ENCODE measurements around the gene CAVIN4. TPM values are rescaled to one million over a fixed set of nuclear protein-coding genes. Genes with fewer than 3 reads are reported as not detected.

Gene CAVIN4
- total RNA-seq, 1 experiment from 2014 or later, result 7.1 TPM

DNA sequence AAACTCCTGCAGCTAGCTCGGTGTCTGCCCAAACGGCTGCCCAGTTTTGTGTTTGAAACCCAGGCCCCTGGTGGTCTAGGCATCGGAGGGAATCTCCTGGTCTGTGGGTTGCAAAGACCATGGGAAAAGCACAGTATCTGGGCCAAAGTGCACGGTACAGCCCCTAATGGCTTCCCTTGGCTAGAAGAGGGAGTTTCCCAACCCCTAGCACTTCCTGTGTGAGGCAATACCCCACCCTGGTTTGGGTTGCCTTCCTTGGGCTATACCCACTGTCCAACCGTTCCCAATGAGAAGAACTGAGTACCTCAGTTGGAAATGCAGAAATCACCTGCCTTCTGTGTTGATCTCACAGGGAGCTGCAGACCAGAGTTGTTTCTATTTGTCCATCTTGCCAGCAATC, 41.8 kb downstream of the CAVIN4 start (continued):
- TF ChIP-seq, protein P1, sequence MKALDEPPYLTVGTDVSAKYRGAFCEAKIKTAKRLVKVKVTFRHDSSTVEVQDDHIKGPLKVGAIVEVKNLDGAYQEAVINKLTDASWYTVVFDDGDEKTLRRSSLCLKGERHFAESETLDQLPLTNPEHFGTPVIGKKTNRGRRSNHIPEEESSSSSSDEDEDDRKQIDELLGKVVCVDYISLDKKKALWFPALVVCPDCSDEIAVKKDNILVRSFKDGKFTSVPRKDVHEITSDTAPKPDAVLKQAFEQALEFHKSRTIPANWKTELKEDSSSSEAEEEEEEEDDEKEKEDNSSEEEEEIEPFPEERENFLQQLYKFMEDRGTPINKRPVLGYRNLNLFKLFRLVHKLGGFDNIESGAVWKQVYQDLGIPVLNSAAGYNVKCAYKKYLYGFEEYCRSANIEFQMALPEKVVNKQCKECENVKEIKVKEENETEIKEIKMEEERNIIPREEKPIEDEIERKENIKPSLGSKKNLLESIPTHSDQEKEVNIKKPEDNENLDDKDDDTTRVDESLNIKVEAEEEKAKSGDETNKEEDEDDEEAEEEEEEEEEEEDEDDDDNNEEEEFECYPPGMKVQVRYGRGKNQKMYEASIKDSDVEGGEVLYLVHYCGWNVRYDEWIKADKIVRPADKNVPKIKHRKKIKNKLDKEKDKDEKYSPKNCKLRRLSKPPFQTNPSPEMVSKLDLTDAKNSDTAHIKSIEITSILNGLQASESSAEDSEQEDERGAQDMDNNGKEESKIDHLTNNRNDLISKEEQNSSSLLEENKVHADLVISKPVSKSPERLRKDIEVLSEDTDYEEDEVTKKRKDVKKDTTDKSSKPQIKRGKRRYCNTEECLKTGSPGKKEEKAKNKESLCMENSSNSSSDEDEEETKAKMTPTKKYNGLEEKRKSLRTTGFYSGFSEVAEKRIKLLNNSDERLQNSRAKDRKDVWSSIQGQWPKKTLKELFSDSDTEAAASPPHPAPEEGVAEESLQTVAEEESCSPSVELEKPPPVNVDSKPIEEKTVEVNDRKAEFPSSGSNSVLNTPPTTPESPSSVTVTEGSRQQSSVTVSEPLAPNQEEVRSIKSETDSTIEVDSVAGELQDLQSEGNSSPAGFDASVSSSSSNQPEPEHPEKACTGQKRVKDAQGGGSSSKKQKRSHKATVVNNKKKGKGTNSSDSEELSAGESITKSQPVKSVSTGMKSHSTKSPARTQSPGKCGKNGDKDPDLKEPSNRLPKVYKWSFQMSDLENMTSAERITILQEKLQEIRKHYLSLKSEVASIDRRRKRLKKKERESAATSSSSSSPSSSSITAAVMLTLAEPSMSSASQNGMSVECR (CRISPR knock-in tag; IDR thresholded peaks at IDR 0.05; ENCODE audit: borderline replicate concordance), result no peak

DNA sequence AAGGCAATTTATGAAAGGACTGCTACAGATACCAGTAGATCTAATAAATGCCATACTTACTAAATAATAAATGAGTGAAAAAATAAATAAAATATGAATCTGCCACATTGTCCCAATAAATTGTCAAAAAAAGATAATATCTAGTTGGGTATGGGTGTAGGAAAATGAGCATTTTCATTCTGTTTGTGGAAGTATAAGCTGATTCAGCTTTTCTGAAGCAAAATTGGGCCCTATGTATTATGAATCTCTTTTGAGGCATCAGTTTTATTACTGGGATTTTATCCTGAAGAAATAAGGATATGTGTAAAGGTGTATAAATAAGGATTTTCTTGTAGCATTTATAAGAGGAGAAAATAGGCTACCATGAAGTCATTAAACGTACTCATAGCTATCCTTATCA, 46.1 kb downstream of the CAVIN4 start:
- H3K9me3 Mint-ChIP-seq, result peaks cover 6% of the 10 kb centered on the region
- no peaks in the 10 kb centered on the region for H3K36me3 Mint-ChIP-seq
- POLR2A ChIA-PET, result no interaction called here
- TF ChIP-seq, protein P2, sequence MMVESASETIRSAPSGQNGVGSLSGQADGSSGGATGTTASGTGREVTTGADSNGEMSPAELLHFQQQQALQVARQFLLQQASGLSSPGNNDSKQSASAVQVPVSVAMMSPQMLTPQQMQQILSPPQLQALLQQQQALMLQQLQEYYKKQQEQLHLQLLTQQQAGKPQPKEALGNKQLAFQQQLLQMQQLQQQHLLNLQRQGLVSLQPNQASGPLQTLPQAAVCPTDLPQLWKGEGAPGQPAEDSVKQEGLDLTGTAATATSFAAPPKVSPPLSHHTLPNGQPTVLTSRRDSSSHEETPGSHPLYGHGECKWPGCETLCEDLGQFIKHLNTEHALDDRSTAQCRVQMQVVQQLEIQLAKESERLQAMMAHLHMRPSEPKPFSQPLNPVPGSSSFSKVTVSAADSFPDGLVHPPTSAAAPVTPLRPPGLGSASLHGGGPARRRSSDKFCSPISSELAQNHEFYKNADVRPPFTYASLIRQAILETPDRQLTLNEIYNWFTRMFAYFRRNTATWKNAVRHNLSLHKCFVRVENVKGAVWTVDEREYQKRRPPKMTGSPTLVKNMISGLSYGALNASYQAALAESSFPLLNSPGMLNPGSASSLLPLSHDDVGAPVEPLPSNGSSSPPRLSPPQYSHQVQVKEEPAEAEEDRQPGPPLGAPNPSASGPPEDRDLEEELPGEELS (CRISPR knock-in tag; IDR thresholded peaks at IDR 0.05), result no peak
- CTCF ChIA-PET, result interaction anchor here (0.9 kb wide), 1 partner anchor 22 kb away, joined by 3 read pairs; no protein-coding TSS in a partner anchor
- no peaks in the 10 kb centered on the region for H3K27me3 Mint-ChIP-seq (ENCODE audit: low read depth)
- ATAC-seq, result no peak
- DNase-seq (ENCODE audit: low spot score), result no peak
- H3K4me3 Mint-ChIP-seq, result no peak overlapping the region
- H3K4me1 Mint-ChIP-seq, result no peaks in the 10 kb centered on the region
- H3K27ac Mint-ChIP-seq, result no peak overlapping the region

DNA sequence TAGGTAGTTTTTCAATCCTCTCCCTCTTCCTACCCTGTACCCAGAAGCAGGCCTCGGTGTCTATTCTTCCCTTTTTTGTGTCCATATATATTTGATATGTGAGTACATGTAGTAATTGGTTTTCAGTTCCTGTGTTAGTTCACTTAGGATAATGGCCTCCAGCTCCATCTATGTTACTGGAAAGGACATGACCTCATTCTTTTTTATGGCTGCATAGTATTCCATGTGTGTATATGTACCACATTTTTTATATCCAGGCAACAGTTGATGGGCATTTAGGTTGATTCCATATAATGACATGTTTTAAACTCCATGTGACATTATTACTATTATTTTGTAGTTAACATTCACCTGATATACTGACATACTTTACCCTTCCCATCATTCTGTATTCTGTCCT, 49.1 kb downstream of the CAVIN4 start:
- H3K4me3 Mint-ChIP-seq, result no peak overlapping the region
- DNase-seq (ENCODE audit: low spot score), result no peak
- H3K27ac Mint-ChIP-seq, result no peak overlapping the region
- ChIA-PET CTCF (no interaction called here), POLR2A (no interaction called here)
- H3K9me3 Mint-ChIP-seq, result peaks cover 6% of the 10 kb centered on the region
- no peaks in the 10 kb centered on the region for H3K27me3 Mint-ChIP-seq (ENCODE audit: low read depth)
- no peak for ATAC-seq
- 0 out of 2 replicates have a peak, but pooled peaks cover 2% of the 10 kb centered on the region for H3K4me1 Mint-ChIP-seq
- H3K36me3 Mint-ChIP-seq, result no peaks in the 10 kb centered on the region
- TF ChIP-seq GABPB1 (CRISPR knock-in tag; IDR thresholded peaks at IDR 0.05) (no peak), ZNF671 (CRISPR knock-in tag; IDR thresholded peaks at IDR 0.05) (no peak), FOXP1 (CRISPR knock-in tag; IDR thresholded peaks at IDR 0.05; ENCODE audit: borderline replicate concordance) (no peak), SMAD4 (CRISPR knock-in tag; IDR thresholded peaks at IDR 0.05) (no peak), JUN (CRISPR knock-in tag; IDR thresholded peaks at IDR 0.05) (no peak), SOX15 (CRISPR knock-in tag; IDR thresholded peaks at IDR 0.05) (no peak), NFYB (CRISPR knock-in tag; conservative IDR thresholded peaks at IDR 0.05; ENCODE audit: low read depth) (no peak), ZNF121 (CRISPR knock-in tag; IDR thresholded peaks at IDR 0.05) (no peak), IRF2 (CRISPR knock-in tag; IDR thresholded peaks at IDR 0.05; ENCODE audit: borderline replicate concordance, low read depth) (no peak), ZNF423 (CRISPR knock-in tag; IDR thresholded peaks at IDR 0.05) (no peak), ZNF219 (CRISPR knock-in tag; IDR thresholded peaks at IDR 0.05; ENCODE audit: borderline replicate concordance) (no peak)
- TF ChIP-seq, protein P3, sequence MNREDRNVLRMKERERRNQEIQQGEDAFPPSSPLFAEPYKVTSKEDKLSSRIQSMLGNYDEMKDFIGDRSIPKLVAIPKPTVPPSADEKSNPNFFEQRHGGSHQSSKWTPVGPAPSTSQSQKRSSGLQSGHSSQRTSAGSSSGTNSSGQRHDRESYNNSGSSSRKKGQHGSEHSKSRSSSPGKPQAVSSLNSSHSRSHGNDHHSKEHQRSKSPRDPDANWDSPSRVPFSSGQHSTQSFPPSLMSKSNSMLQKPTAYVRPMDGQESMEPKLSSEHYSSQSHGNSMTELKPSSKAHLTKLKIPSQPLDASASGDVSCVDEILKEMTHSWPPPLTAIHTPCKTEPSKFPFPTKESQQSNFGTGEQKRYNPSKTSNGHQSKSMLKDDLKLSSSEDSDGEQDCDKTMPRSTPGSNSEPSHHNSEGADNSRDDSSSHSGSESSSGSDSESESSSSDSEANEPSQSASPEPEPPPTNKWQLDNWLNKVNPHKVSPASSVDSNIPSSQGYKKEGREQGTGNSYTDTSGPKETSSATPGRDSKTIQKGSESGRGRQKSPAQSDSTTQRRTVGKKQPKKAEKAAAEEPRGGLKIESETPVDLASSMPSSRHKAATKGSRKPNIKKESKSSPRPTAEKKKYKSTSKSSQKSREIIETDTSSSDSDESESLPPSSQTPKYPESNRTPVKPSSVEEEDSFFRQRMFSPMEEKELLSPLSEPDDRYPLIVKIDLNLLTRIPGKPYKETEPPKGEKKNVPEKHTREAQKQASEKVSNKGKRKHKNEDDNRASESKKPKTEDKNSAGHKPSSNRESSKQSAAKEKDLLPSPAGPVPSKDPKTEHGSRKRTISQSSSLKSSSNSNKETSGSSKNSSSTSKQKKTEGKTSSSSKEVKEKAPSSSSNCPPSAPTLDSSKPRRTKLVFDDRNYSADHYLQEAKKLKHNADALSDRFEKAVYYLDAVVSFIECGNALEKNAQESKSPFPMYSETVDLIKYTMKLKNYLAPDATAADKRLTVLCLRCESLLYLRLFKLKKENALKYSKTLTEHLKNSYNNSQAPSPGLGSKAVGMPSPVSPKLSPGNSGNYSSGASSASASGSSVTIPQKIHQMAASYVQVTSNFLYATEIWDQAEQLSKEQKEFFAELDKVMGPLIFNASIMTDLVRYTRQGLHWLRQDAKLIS (CRISPR knock-in tag; IDR thresholded peaks at IDR 0.05; ENCODE audit: borderline replicate concordance), result no peak
- TF ChIP-seq, protein P4, sequence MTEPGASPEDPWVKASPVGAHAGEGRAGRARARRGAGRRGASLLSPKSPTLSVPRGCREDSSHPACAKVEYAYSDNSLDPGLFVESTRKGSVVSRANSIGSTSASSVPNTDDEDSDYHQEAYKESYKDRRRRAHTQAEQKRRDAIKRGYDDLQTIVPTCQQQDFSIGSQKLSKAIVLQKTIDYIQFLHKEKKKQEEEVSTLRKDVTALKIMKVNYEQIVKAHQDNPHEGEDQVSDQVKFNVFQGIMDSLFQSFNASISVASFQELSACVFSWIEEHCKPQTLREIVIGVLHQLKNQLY (CRISPR knock-in tag; IDR thresholded peaks at IDR 0.05), result no peak
- TF ChIP-seq, protein P5, sequence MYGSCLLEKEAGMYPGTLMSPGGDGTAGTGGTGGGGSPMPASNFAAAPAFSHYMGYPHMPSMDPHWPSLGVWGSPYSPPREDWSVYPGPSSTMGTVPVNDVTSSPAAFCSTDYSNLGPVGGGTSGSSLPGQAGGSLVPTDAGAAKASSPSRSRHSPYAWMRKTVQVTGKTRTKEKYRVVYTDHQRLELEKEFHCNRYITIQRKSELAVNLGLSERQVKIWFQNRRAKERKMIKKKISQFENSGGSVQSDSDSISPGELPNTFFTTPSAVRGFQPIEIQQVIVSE (CRISPR knock-in tag; IDR thresholded peaks at IDR 0.05; ENCODE audit: borderline replicate concordance), result no peak
- TF ChIP-seq, protein P6, sequence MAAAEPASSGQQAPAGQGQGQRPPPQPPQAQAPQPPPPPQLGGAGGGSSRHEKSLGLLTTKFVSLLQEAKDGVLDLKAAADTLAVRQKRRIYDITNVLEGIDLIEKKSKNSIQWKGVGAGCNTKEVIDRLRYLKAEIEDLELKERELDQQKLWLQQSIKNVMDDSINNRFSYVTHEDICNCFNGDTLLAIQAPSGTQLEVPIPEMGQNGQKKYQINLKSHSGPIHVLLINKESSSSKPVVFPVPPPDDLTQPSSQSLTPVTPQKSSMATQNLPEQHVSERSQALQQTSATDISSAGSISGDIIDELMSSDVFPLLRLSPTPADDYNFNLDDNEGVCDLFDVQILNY (CRISPR knock-in tag; IDR thresholded peaks at IDR 0.05), result no peak
- TF ChIP-seq, protein P7, sequence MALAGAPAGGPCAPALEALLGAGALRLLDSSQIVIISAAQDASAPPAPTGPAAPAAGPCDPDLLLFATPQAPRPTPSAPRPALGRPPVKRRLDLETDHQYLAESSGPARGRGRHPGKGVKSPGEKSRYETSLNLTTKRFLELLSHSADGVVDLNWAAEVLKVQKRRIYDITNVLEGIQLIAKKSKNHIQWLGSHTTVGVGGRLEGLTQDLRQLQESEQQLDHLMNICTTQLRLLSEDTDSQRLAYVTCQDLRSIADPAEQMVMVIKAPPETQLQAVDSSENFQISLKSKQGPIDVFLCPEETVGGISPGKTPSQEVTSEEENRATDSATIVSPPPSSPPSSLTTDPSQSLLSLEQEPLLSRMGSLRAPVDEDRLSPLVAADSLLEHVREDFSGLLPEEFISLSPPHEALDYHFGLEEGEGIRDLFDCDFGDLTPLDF (CRISPR knock-in tag; IDR thresholded peaks at IDR 0.05), result no peak
